ENCODE data around the gene TRIM5. TPM values are rescaled to one million over a fixed set of nuclear protein-coding genes. Genes with fewer than 3 reads are reported as not detected.

TRIM5 gene
- polyA plus RNA-seq, 1 donor (not counting 4 experiments of a cell fraction or from before 2014, with no cell fraction given), result 34.6 TPM

- no peak overlapping the region for H2AFZ ChIP-seq (ENCODE audit: control insufficient read depth, low read length)
- H3K27me3 ChIP-seq (ENCODE audit: control insufficient read depth, extremely low read depth, insufficient read depth, low read length), result no peaks in the 10 kb centered on the region
- no peaks in the 10 kb centered on the region for H3K4me1 ChIP-seq (ENCODE audit: control insufficient read depth, extremely low read depth, insufficient read depth, low read length)
- TF ChIP-seq EZH2 (IDR thresholded peaks at IDR 0.05; ENCODE audit: low read length), result no peak
- no peak for TF ChIP-seq CTCF (optimal IDR thresholded peaks at IDR 0.05 in 1 of 3, IDR thresholded peaks at IDR 0.05 in 1 of 3, conservative IDR thresholded peaks at IDR 0.05 in 1 of 3; ENCODE audit: extremely low read depth in 1 of 3, insufficient read depth in 2 of 3, low read length in 3 of 3)
- no peaks in the 10 kb centered on the region for H3K9me1 ChIP-seq (ENCODE audit: control insufficient read depth, extremely low read depth, insufficient read depth, low read length)
- H3K79me2 ChIP-seq (ENCODE audit: control insufficient read depth, insufficient read depth, low read length), result peaks cover 9% of the 10 kb centered on the region
- H3K9me3 ChIP-seq (ENCODE audit: control insufficient read depth, low read depth, low read length), result no peaks in the 10 kb centered on the region
- dilution Hi-C loops (cut with MboI; ENCODE audit: extremely low pct_ligation_motif_present, low sequenced_read_pairs), result no loop called here
- no peak overlapping the region for H3K4me2 ChIP-seq (ENCODE audit: control insufficient read depth, extremely low read depth, insufficient read depth, low read depth, low read length)
- no peak overlapping the region for H3K4me3 ChIP-seq (ENCODE audit: control insufficient read depth in 2 of 3, extremely low read depth in 1 of 3, insufficient read depth in 2 of 3, low read depth in 1 of 3, low read length in 3 of 3)
- no peak for FAIRE-seq
- H3K9ac ChIP-seq (ENCODE audit: control insufficient read depth, extremely low read depth, insufficient read depth, low read length), result no peak overlapping the region
- H3K27ac ChIP-seq (ENCODE audit: control insufficient read depth, insufficient read depth, low read length), result no peak overlapping the region
- no peaks in the 10 kb centered on the region for H4K20me1 ChIP-seq (ENCODE audit: control insufficient read depth, extremely low read depth, insufficient read depth, low read length)
- peaks cover 0 to 6% of the 10 kb centered on the region in 2 experiments for H3K36me3 ChIP-seq (ENCODE audit: control insufficient read depth in 2 of 2, extremely low read depth in 1 of 2, insufficient read depth in 2 of 2, low read length in 2 of 2)
- DNase-seq (ENCODE audit: low read depth, low spot score), result no peak
These were observed 13.0 kb downstream of the TRIM5 start for GRCh38 chr11:5671831-5672230.

- dilution Hi-C loops (cut with MboI; ENCODE audit: extremely low pct_ligation_motif_present, low sequenced_read_pairs), result no loop called here
- H3K27ac ChIP-seq (ENCODE audit: control insufficient read depth, insufficient read depth, low read length), result no peak overlapping the region
- FAIRE-seq (no peak), DNase-seq (ENCODE audit: low read depth, low spot score) (no peak)
- no peaks in the 10 kb centered on the region for H3K79me2 ChIP-seq (ENCODE audit: control insufficient read depth, insufficient read depth, low read length)
- H2AFZ ChIP-seq (ENCODE audit: control insufficient read depth, low read length), result no peak overlapping the region
- no peaks in the 10 kb centered on the region for H3K9me3 ChIP-seq (ENCODE audit: control insufficient read depth, low read depth, low read length)
- H4K20me1 ChIP-seq (ENCODE audit: control insufficient read depth, extremely low read depth, insufficient read depth, low read length), result no peaks in the 10 kb centered on the region
- peaks cover 6 to 10% of the 10 kb centered on the region in 2 experiments for H3K36me3 ChIP-seq (ENCODE audit: control insufficient read depth in 2 of 2, extremely low read depth in 1 of 2, insufficient read depth in 2 of 2, low read length in 2 of 2)
- TF ChIP-seq EZH2 (IDR thresholded peaks at IDR 0.05; ENCODE audit: low read length) (no peak), CTCF (optimal IDR thresholded peaks at IDR 0.05 in 1 of 3, IDR thresholded peaks at IDR 0.05 in 1 of 3, conservative IDR thresholded peaks at IDR 0.05 in 1 of 3; ENCODE audit: extremely low read depth in 1 of 3, insufficient read depth in 2 of 3, low read length in 3 of 3) (no peak)
- no peaks in the 10 kb centered on the region for H3K27me3 ChIP-seq (ENCODE audit: control insufficient read depth, extremely low read depth, insufficient read depth, low read length)
- H3K4me1 ChIP-seq (ENCODE audit: control insufficient read depth, extremely low read depth, insufficient read depth, low read length), result no peaks in the 10 kb centered on the region
- no peak overlapping the region for H3K9ac ChIP-seq (ENCODE audit: control insufficient read depth, extremely low read depth, insufficient read depth, low read length)
- no peak overlapping the region for H3K4me3 ChIP-seq (ENCODE audit: control insufficient read depth in 2 of 3, extremely low read depth in 1 of 3, insufficient read depth in 2 of 3, low read depth in 1 of 3, low read length in 3 of 3)
- no peaks in the 10 kb centered on the region for H3K9me1 ChIP-seq (ENCODE audit: control insufficient read depth, extremely low read depth, insufficient read depth, low read length)
- H3K4me2 ChIP-seq (ENCODE audit: control insufficient read depth, extremely low read depth, insufficient read depth, low read depth, low read length), result no peak overlapping the region
These were observed 18.5 kb downstream of the TRIM5 start for GRCh38 chr11:5666402-5666793.

Data from keratinocyte (primary cell).